ENCODE data around the gene SNRNP25. TPM values are rescaled to one million over a fixed set of nuclear protein-coding genes. Genes with fewer than 3 reads are reported as not detected.
"Not testable (repeated sequence)": the region's sequence is repeated elsewhere in the genome, so short reads cannot be mapped to it uniquely, and the experiment has no call there.

The SNRNP25 gene
- 10.6 and 15.5 TPM in 2 replicates for total RNA-seq (2014; rRNA removed; shearing (Covaris generic))
- 33.5 and 39.7 TPM in 2 replicates for polyA plus RNA-seq (2014; cell fraction: nucleus; rRNA removed)

DNA sequence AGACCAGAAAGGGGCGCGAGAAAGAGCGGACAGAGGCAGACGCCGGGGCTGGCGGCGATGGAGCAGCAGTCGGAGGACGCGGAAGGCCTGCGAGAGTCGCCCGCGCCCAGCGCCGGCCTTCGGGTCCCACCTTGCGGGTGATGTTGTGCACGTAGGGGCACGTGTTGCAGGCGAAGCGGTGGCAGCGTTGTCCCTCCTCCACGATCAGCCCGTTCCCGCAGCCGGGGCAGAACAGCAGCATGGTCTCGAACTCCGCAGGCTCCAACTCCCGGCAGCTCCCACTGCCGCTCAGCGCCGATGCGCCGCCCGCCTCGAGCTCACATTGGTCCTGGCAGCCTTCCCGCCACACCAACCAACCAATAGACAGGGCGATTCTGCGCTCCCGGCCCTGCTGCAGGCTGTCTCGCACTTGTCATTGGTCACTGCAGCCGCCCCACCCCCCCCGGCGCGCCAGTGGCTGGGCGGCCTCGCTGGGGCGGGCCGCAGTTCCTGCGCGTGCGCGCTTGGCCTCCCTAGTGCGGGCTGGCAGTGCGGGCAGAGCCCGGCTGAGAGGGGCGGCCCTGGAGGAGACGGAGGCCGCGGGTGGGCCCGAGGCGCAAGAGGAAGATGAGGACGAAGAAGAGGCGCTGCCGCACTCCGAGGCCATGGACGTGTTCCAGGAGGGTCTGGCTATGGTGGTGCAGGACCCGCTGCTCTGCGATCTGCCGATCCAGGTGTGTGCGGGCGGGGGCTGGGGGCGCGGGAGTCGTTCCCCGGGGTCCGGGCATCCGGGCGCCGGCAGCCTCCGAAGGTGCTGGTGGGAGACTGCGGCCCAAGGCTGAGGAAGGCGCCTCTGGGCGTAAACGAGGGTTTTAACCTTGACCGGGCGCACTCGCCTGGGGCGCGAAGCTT is at the start of gene SNRNP25, which contains the start of gene POLR3K:
Gene SNRNP25, plus strand, starts transcription at position 483 of the 891 bp plus-strand sequence. Its CDS starts 189 bp downstream, at position 672.
Gene POLR3K, minus strand, starts transcription at position 263 of the 891 bp plus-strand sequence. Its CDS starts 22 bp downstream, at position 241.
- peak; percentile 97 for DNase-seq (ENCODE audit: extremely low read depth, low read depth)

DNA sequence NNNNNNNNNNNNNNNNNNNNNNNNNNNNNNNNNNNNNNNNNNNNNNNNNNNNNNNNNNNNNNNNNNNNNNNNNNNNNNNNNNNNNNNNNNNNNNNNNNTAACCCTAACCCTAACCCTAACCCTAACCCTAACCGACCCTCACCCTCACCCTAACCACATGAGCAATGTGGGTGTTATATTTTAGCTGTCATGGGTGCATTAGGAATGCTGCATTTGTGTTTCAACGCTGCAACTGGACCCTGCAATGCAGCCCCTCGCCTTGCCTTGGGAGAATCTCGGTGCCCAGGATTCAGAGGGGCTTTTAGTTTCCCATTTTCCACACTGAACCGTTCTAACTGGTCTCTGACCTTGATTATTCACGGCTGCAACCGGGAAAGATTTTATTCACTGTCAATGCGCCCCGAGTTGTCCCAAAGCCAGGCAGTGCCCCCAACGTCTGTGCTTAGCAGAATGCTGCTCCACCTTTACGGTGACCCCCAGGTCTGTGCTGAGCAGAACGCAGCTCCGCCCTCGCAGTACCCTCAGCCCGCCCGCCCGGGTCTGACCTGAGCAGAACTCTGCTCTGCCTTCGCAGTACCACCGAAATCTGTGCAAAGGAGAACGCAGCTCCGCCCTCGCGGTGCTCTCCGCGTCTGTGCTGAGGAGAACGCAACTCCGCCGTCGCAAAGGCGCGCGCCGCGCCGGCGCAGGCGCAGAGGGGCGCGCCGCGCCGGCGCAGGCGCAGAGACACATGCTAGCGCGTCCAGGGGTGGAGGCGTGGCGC is 43.5 kb upstream of the SNRNP25 start:
- no peak for DNase-seq (ENCODE audit: extremely low read depth, low read depth)

DNA sequence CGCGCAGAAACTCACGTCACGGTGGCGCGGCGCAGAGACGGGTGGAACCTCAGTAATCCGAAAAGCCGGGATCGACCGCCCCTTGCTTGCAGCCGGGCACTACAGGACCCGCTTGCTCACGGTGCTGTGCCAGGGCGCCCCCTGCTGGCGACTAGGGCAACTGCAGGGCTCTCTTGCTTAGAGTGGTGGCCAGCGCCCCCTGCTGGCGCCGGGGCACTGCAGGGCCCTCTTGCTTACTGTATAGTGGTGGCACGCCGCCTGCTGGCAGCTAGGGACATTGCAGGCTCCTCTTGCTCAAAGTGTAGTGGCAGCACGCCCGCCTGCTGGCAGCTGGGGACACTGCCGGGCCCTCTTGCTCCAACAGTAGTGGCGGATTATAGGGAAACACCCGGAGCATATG is 42.9 kb upstream of the SNRNP25 start:
- DNase-seq (ENCODE audit: extremely low read depth, low read depth), result not testable (repeated sequence)

DNA sequence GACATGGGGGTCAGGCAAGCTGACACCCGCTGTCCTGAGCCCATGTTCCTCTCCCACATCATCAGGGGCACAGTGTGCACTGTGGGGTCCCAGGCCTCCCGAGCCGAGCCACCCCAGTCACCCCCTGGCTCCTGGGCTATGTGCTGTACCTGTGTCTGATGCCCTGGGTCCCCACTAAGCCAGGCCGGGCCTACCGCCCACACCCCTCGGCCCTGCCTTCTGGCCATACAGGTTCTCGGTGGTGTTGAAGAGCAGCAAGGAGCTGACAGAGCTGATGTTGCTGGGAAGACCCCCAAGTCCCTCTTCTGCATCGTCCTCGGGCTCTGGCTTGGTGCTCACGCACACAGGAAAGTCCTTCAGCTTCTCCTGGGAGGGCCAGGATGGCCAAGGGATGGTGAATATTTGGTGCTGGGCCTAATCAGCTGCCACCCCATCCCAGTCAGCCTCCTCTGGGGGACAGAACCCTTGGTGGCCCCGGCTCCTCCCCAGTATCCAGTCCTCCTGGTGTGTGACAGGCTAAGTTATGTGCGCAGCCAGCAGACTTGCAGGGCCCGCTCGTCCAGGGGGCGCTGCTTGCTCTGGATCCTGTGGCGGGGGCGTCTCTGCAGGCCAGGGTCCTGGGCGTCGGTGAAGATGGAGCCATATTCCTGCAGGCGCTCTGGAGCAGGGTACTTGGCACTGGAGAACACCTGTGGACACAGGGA is 36.4 kb upstream of the SNRNP25 start:
- DNase-seq (ENCODE audit: extremely low read depth, low read depth), result not testable (repeated sequence)

DNA sequence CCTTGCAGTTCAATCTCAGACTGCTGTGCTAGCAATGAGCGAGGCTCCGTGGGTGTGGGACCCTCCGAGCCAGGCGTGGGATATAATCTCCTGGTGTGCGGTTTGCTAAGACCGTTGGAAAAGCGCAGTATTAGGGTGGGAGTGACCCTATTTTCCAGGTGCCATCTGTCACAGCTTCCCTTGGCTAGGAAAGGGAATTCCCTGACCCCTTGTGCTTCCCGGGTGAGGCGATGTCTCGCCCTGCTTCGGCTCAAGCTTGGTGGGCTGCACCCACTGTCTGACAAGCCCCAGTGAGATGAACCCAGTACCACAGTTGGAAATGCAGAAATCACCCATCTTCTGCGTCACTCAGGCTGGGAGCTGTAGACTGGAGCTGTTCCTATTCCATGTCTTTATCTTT is 32.7 kb upstream of the SNRNP25 start:
- DNase-seq (ENCODE audit: extremely low read depth, low read depth), result not testable (repeated sequence)

DNA sequence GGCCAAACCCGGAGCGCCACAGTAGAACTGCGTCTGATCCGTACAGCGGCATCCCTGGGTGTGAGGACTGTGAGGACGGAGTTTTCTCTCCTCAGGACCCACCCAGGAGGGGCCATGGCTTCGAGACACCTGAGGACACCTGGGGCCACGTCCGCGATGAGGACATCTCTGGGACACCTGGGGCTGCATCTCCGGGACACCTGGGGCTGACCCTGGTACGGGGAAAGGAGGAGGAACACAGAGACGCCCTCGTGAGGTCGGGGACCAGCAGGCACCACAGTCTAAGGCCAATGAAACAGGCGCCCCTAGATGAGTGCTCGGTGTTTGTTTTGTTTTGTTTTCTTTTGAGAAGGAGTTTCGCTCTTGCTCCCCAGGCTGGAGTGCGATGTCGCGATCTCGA is 29.5 kb upstream of the SNRNP25 start:
- DNase-seq (ENCODE audit: extremely low read depth, low read depth), result not testable (repeated sequence)

DNA sequence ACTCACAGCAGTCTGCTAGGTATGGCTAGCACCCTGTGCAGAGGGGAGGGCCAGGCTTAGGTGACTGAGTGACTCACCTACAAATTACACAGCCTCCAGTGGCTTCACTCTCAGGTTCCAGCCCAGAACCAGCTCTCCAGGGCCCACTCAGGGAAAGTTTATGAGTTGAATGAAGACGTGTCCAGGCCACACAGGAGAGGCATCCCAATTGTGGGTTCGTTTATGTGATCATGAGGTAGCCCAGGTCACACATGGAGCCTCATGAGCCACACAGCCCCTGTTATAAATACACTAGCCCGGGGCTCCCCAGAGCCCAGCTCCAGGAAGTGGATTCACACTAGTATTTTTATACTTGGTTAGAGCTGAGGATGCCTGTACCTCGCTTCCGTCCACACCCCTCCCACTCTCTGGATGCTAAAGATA is 27.7 kb upstream of the SNRNP25 start:
- not testable (repeated sequence) for DNase-seq (ENCODE audit: extremely low read depth, low read depth)

DNA sequence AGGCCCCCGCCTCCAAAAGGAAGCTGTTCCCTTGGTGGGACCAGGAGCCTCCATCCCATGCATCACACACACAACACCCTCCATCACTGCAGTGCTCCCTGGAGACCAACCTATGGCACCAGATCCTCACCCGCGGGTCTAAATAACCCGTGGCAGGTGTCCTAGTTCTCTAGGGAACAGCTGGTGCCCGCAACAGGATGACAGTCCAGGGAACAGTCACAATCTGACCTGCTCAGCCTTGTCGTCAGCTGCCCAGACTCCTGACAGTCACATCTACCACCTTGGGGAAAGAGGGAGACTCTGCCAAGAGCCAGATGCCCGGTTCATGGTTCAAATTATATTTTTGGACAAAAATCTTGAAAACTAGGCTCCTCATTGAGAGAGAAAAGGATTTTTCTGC is 23.0 kb upstream of the SNRNP25 start:
- DNase-seq (ENCODE audit: extremely low read depth, low read depth), result not testable (repeated sequence)

DNA sequence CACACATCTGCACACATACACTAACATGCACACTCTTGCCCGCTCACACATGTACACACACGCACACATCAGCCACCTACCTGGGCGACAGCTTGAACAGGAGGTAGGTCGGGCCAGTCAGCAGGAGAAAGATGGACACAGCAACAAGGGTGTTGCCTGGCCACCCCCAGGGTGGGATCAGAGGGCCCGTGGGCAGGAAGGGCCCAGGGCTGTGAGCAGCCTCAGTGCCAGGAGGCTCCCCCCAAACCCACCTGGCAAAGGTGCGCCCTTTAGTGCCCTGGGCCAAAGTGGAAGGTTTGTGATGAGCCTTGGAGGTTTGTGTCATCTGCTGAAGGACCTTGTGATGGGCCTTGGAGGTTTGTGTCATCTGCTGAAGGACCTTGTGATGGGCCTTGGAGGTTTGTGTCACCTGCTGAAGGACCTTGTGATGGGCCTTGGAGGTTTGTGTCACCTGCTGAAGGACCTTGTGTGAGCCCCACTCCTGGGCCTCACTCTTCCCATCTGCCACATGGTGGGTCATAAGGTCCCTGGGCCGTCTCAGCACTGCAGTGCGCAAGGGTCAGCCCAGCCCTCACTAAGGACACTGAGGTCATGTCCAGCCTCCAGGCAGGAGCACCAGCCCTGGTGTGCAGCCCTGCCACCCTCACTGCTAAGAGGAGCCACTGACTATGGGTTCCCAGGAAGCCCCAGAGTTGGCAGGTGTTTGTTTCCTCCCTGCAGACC is 20.3 kb upstream of the SNRNP25 start:
- DNase-seq (ENCODE audit: extremely low read depth, low read depth), result not testable (repeated sequence)

DNA sequence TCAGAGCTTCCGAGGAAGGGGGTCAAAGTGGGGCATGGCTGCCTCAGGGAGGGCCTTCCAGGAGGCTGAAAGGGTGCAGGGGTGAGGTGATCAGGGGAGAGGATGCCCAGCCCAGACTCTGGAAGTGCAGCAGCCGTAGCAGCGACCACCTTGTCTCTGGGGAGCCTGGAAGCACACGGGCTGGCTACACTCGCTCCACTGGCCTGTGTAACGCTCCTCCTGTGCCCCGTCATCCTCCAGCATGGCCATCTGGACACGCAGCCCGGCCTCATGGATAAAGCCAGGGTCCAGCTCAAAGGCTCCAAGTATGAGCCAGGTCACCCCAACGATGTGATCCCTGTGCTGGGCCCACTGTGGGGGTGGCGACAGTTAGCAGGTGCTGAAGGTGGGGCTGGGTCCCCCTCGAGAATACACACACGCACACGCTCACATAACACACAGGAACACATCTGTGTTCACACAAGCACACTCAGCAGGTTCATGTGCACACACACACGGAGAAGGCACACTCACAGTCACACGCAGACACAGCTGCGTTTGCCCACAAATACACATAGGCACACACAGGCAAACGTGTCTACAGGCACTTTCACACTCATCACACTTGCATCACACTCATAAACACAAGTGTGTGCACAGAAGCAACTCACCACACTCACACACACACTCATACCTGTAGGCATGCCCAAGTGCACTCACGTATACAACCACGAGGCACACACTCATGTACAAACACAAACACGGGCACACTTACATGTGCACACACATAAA is 19.6 kb upstream of the SNRNP25 start:
- DNase-seq (ENCODE audit: extremely low read depth, low read depth), result no peak

DNA sequence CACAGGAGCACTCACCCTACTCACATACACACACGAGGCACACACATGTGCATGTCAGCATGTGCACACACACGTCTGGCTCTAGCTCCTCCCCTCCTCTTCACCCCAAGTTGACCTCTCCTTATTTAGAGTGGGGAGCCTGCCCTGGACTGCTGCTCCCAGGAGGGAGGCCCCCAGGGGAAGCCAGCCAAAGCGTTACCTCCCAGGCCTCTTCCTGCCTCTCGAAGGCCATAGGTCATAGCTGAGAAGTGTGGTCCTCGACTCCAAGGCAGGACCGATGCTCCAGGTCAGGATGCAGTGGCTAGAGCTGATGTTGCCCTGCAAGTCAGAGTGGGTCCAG is 19.0 kb upstream of the SNRNP25 start:
- DNase-seq (ENCODE audit: extremely low read depth, low read depth), result no peak

DNA sequence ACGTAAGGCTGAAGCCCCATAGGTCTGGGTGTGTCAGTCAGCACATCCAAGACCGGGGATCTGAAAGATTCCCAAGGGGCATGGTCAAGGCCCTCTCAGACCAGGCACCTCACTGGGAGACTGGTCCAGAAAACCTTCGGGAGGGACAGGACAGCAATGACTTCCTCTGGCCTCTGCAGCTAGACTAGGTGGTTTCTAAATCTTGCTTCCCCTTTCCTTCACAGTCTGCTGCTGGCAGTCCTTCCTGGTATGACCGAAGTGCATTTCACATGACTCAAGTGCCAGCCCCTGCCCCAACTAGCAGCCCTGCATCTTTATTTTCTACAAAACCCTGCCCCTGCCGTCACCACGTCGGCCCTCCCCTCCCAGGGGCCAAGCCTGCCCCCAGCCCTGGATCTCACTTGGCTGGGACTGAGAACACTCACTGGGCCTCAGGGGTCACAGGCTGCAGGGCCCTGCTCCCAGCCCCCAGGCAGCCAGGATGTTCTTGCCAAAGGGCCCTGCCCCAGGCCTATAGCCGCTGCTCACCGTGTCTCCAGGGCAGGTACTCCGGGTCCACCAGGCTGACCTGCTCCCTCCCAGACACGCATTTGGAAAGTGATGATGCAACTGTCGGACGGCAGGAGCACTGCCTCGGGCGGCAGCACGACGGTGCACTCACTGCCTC is 18.5 kb upstream of the SNRNP25 start:
- no peak for DNase-seq (ENCODE audit: extremely low read depth, low read depth)

DNA sequence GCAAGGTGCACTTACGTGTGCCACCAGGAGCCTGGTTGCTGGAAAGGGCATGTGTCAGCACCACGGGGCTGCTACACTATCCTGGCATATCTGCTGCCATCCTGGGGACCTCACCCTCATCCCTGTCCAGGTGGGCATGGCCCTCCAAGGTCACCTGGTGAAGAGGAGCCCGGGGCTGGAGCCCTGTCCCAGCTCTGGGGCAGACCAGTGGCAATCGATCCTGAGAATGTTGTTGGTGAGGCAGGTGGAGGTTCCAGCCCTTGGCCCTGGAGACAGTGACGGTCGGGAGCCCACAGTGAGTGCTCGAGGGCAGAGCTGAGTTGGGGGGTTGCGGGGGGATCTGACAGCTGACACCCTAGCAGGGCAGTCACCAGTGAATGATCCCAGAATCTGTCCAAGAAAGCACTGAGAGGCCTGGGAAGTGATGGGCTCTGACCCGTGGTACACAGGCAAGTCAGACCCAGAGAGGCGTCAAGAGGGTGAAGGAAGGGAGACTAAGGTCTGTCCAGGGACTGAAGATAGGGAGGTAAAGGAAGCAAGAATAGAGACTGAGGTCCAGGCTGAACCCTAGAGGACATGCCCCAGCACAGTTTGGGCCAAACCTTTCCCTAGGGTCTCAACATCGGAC is 17.8 kb upstream of the SNRNP25 start:
- no peak for DNase-seq (ENCODE audit: extremely low read depth, low read depth)

DNA sequence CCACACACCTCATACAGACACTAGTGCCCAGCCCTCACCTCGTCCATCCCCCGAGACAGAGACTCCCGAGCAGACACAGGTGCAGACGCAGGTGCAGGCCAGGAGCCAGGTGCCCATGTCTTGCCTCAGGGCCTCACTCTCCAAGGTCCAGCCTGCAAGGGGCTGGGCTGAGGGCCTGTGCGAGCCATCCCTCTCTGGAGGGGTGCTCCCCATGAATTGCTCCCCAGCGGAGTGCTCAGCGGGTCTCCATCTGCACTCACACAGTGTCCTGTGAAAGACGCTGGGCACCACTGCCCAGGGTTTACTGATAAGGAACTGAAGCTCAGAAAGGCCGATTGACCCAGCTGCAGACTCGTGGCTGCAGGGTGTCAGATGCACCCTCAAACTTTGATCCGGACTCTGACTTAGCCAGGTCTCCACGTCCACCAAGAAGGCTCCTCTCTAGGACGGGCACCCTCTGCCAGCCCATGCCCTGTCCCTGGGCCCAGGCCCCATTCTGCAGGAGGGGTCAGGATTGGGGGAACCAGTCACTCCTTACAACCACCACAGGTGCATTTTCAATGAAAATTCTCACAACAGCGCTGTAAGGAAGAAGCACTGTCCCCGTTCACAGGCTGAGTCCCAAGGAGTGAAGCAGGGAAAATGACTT is 17.2 kb upstream of the SNRNP25 start:
- no peak for DNase-seq (ENCODE audit: extremely low read depth, low read depth)

DNA sequence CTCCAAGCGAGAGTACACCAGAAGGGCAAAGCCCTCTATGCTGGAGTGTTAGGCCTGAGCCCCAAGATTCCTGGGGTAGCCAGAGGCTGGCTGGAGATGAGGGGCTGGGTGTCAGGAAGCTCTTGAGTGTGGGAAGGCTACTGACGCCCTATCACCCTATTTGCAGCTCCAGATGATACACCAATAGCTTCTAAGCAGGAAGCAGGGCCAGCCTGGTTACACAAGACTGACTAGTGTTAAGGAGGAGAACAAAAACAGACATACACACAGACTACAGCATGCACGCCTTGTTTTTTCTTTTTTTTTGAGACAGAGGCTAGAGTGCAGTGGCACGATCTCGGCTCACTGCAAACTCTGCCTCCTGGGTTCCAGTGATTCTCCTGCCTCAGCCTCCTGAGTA is 16.1 kb upstream of the SNRNP25 start:
- DNase-seq (ENCODE audit: extremely low read depth, low read depth), result no peak

DNA sequence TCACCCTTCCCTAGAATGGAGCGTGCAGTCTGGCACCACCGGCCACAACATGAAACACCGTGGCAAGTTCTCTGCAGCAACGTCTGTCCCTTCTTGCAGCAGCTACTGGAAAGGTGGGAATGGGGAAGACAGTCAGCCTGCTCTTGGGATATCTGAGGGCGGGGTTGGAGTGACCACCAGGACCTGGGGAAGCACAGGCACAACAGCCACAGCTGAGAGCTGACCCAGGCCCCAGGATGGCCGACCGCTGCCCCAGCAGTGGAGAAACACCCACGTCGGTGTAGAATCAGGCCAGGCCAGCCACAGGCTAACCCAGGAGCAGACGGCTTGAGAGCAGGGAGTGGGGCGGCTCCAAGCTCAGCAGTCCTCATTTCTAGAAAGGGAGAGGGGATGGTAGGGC is 15.4 kb upstream of the SNRNP25 start:
- DNase-seq (ENCODE audit: extremely low read depth, low read depth), result not testable (repeated sequence)

DNA sequence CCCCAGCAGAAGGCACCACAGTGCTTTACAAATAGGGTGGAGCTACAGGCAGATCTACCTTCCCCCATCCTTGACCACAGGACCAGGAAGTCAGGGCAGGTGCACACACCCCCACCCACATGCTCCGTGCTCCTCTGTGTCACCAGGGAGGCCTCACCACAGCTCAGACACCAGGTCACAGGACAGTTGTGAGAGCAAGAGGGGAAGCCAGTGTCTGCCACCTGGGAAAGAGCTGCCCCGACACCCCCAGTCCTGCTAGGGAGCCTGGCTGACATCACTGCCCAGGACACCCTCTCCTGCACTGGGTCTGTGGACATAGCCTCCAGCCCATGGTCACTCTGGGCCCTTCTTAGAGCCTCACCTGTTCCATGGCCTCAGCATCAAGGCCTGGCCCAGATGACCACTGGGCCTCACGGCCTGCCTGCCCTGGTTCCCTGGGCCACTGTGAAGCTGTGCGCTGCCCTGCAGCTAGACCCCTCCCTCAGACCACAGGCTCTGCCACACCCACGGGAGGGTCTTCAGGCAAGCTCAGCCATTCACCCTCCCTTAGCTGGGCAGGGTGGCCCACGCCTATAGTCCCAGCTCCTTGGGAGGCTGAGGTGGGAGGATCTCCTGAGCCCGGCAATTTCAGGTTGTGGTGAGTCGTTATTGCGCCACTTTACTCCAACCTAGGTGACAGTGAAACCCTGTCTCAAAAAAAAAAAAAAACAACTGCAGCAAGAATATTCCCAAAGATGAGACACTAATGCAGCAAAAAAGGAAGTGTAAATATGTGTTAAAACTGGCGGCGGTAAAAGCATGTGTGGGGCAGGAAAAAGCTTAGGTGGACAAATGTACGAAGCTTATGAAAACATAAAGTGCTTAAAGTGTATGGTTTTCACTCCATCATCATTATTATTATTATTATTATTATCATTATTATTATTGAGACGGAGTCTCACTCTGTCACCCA is 14.4 kb upstream of the SNRNP25 start:
- DNase-seq (ENCODE audit: extremely low read depth, low read depth), result no peak

Data from NCI-H460 (cell line).